ENCODE results near the gene TTLL10.
A peak's percentile ranks its signal among the peaks of the same experiment; 100 is the strongest.

TTLL10 gene

DNA sequence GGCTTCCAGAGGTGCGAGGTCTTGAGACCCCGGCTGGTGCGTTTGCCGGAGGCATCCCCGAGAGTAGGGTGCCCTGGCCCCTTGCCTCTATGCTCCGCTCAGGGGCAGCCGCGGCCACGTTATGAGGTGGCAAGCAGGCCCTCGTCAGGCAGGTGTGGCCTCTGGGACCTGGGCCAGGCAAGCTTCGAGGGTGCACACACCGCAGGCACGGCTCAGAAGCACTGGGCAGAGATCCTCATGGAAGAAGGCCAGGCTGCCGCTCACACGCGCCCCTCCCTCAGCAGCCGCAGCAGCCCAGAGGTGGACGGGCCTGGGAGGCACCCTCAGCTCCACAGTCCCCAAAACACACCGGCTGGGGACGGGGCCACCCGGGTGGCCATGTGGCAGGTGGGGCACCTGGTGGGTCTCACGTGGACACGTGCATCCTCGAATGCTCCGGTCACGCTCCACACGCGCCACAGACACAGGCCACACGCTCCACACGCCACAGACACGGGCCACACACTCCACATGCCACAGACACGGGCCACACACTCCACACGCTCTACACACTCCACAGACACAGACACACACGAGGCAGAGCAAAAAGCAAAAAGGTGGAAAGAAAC, 51.7 kb downstream of the TTLL10 start:
- peaks cover 32% of the 10 kb centered on the region for H4K20me1 ChIP-seq (ENCODE audit: insufficient read depth, low read length, poor library complexity, severe bottlenecking)
- TF ChIP-seq EZH2phosphoT487 (IDR thresholded peaks at IDR 0.05; ENCODE audit: borderline replicate concordance), result no peak
- TF ChIP-seq CTCF (conservative IDR thresholded peaks at IDR 0.05; ENCODE audit: low read length), result no peak
- no peak overlapping the region for H2AFZ ChIP-seq (ENCODE audit: low read length)
- no peak overlapping the region for H3K4me3 ChIP-seq (ENCODE audit: low read length, poor library complexity, severe bottlenecking)
- H3K79me2 ChIP-seq (ENCODE audit: insufficient read depth, low read length), result peaks cover 58% of the 10 kb centered on the region
- peaks cover 18% of the 10 kb centered on the region for H3K4me1 ChIP-seq (ENCODE audit: insufficient read depth, low read length, poor library complexity, severe bottlenecking)
- H3K9me2 ChIP-seq (replicated peaks; ENCODE audit: low read depth, low read length), result no peaks in the 10 kb centered on the region
- H3K27me3 ChIP-seq (ENCODE audit: insufficient read depth, low read length, poor library complexity, severe bottlenecking), result no peaks in the 10 kb centered on the region
- H3K9me3 ChIP-seq (ENCODE audit: insufficient read depth, low read depth, low read length), result no peaks in the 10 kb centered on the region
- no peaks in the 10 kb centered on the region for H3F3A ChIP-seq (ENCODE audit: low read depth)
- peaks cover 40% of the 10 kb centered on the region; the same call in 1 of the 2 replicates for H3K36me3 ChIP-seq (ENCODE audit: insufficient read depth, low read length)
- H3K4me2 ChIP-seq (ENCODE audit: low read depth, low read length, poor library complexity, severe bottlenecking), result no peak overlapping the region
- H3K9ac ChIP-seq (ENCODE audit: low read depth, low read length, poor library complexity, severe bottlenecking), result no peak overlapping the region

GRCh38 chr1:1225913-1226312, 52.2 kb downstream of the TTLL10 start:
- H3K9me3 ChIP-seq (ENCODE audit: insufficient read depth, low read depth, low read length), result no peaks in the 10 kb centered on the region
- no peaks in the 10 kb centered on the region for H3F3A ChIP-seq (ENCODE audit: low read depth)
- no peak overlapping the region for H3K4me3 ChIP-seq (ENCODE audit: low read length, poor library complexity, severe bottlenecking)
- peaks cover 64% of the 10 kb centered on the region for H3K79me2 ChIP-seq (ENCODE audit: insufficient read depth, low read length)
- no peaks in the 10 kb centered on the region for H3K9me2 ChIP-seq (replicated peaks; ENCODE audit: low read depth, low read length)
- H3K36me3 ChIP-seq (ENCODE audit: insufficient read depth, low read length), result peaks cover 34% of the 10 kb centered on the region; the same call in 1 of the 2 replicates
- peaks cover 18% of the 10 kb centered on the region for H3K4me1 ChIP-seq (ENCODE audit: insufficient read depth, low read length, poor library complexity, severe bottlenecking)
- no peaks in the 10 kb centered on the region for H3K27me3 ChIP-seq (ENCODE audit: insufficient read depth, low read length, poor library complexity, severe bottlenecking)
- peak overlapping the region; percentile 37 for H3K4me2 ChIP-seq (ENCODE audit: low read depth, low read length, poor library complexity, severe bottlenecking)
- H2AFZ ChIP-seq (ENCODE audit: low read length), result no peak overlapping the region
- TF ChIP-seq EZH2phosphoT487 (IDR thresholded peaks at IDR 0.05; ENCODE audit: borderline replicate concordance) (no peak), CTCF (conservative IDR thresholded peaks at IDR 0.05; ENCODE audit: low read length) (no peak)
- no peak overlapping the region for H3K9ac ChIP-seq (ENCODE audit: low read depth, low read length, poor library complexity, severe bottlenecking)
- peaks cover 32% of the 10 kb centered on the region for H4K20me1 ChIP-seq (ENCODE audit: insufficient read depth, low read length, poor library complexity, severe bottlenecking)

- Histone ChIP-seq H3K4me3 (ENCODE audit: low read length, poor library complexity, severe bottlenecking) (no peak overlapping the region), H3K27me3 (ENCODE audit: insufficient read depth, low read length, poor library complexity, severe bottlenecking) (no peaks in the 10 kb centered on the region), H3K9me3 (ENCODE audit: insufficient read depth, low read depth, low read length) (no peaks in the 10 kb centered on the region), H3F3A (ENCODE audit: low read depth) (no peaks in the 10 kb centered on the region), H3K4me1 (ENCODE audit: insufficient read depth, low read length, poor library complexity, severe bottlenecking) (peaks cover 18% of the 10 kb centered on the region), H3K4me2 (ENCODE audit: low read depth, low read length, poor library complexity, severe bottlenecking) (peak overlapping the region; percentile 37), H4K20me1 (ENCODE audit: insufficient read depth, low read length, poor library complexity, severe bottlenecking) (peaks cover 32% of the 10 kb centered on the region), H3K9ac (ENCODE audit: low read depth, low read length, poor library complexity, severe bottlenecking) (no peak overlapping the region), H3K9me2 (replicated peaks; ENCODE audit: low read depth, low read length) (no peaks in the 10 kb centered on the region), H3K79me2 (ENCODE audit: insufficient read depth, low read length) (peaks cover 72% of the 10 kb centered on the region), H2AFZ (ENCODE audit: low read length) (no peak overlapping the region), H3K36me3 (ENCODE audit: insufficient read depth, low read length) (peaks cover 28% of the 10 kb centered on the region; the same call in 1 of the 2 replicates)
- TF ChIP-seq CTCF (conservative IDR thresholded peaks at IDR 0.05; ENCODE audit: low read length), result no peak
- no peak for TF ChIP-seq EZH2phosphoT487 (IDR thresholded peaks at IDR 0.05; ENCODE audit: borderline replicate concordance)
These were observed 53.1 kb downstream of the TTLL10 start for GRCh38 chr1:1226566-1227362.

All from Loucy (cell line).